HG03439 (cell line): ENCODE results near the gene FN1.
A peak's percentile ranks its signal among the peaks of the same experiment; 100 is the strongest.

Source experiments
- ATAC-seq: cut with Tn5 transposase; IDR thresholded peaks from one replicate; pipeline ENCODE4 v1.9.1; 2021; ENCODE audit warnings: mild to moderate bottlenecking, moderate library complexity; ENCODE audit not compliant: unreplicated experiment

FN1 gene

GRCh38 chr2:215442401-215442787, 6.5 kb upstream of the FN1 start:
- no peak for ATAC-seq

DNA sequence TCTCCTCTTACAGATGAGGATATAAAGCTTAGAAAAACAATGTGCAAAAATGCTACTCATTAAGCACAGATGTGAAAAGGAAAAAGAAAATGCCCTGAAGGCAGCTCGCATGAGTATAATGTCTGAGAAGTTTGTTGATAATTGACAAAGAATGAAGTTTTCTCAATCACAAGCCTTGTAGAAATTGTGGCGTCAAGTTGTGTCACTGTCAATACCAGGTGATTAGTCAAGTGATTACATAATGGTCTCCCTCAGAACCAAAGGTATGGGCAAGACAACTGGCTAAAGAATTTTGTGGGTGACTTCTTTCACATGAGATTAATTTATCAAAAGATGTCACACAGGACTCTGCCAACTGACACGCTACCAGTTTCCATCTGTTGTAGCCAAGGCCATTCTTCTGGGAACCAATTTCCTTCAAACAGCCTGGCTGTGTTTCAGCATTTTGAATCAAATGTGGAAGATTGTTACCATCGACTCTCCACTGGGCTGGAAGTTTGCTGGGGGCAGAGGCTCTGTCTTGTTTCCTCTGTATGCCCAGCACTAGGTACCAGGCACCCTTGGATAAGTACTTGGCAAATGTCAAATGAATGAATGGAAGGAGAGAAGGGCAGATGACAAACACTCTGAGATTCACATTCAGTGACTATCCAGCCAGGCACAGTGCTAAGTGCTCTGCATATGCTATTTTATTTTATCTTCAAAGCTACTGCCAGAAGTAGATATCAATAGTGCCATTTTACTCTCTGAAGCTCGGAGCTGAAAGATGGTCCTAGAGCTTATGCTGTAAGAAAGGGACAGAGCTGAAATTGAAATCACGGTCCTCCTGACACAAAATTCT, 5.9 kb upstream of the FN1 start:
- no peak for ATAC-seq

GRCh38 chr2:215439980-215440512, 4.2 kb upstream of the FN1 start:
- ATAC-seq, result no peak

DNA sequence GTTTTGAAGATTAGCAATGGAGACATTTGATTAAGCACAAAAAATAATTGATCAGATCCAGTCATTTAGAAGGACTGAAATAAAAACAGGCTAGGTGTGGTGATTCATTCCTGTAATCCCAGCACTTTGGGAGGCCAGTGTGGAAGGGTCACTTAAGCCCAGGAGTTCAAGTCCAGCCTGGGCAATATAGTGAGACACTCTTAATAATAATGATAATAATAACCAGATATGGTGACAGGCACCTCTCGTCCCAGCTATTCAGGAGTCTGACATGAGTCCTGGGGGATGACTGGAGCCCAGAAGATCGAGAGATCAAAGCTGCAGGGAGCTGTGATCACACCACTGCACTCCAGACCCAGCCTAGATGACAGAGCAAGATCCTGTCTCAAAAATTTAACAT, 3.5 kb upstream of the FN1 start:
- ATAC-seq, result no peak

- no peak for ATAC-seq
Observed at GRCh38 chr2:215437614-215438013, 1.7 kb upstream of the FN1 start.

DNA sequence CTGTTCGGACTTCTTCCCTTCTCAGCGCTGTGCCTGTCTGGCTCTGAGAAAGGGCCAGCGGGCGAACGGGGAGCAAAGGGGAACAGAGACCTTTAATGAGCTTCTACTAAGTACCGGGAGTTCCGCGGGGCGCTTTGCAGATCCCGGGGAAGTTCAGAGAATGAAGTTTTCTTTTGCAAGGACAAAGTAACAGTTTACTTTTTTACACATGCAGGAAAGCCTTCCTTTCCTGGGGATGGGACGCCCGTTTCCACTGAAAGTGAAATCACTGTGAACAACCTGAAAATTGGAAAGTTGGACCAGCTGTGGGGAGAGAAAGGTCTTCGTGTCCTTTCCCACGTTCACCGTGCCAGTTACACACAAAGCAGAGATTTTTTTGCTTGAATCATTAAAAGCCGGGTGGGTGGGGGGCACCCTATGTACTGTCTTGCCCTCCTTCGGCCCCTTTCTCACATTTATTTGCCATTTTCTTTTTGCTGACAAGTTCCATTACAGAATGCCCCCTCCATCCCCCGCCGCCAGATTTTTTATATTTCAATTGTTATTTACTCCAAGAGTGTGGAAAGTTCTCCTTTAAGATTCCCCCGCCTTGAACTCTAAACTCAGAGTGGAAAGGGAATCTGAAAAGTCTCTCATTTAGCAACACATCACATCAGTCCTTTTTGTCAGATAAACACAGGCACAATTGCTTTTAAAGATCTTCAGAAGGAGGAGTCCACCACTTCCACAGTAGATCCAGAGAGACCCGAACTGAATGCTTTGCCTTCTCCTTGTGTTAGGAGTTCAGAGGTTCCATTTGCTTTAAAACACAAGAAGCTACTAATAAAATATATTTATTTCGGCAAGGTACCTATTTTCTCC, 1.1 kb upstream of the FN1 start:
- ATAC-seq, result peak; percentile 20

GRCh38 chr2:215435280-215435869, 493 bp downstream of the FN1 start:
- ATAC-seq, result no peak

DNA sequence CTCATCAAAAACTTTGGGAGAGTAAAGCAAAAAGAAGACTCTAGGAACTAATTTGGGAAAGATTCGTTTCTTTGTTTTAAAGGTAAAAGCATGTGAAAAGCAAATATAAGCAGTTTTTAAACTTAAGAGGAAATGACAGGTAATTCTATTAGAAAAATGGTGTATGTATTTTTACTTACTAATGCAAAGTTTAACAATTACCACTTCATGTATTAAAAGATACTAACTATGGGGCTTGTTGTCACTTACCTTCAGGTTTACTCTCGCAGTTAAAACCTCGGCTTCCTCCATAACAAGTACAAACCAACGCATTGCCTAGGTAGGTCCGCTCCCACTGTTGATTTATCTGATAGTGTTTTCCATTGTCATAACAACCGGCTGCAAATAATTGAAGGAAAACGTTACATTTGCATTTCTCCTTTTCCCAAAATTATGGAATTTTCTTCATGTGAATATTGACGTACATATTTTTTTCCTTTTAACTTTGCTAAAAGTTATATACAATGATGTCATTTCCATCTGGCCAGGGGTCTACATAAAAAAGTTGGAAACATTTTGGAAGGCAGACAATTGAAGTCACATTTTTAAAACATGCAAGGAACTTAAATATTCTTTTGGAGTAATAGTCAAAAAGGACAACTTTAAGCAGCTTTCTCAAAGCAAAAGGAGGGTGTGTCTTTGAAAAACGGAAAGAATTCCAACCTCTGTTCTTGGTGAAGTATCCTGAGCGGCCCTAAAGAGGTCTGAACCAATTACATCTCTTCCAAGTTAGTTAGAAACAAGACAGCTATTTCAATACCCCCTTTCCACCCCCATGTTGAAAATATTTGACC, 1.2 kb downstream of the FN1 start:
- ATAC-seq, result no peak

- ATAC-seq, result no peak
Observed at GRCh38 chr2:215432759-215433594, 2.9 kb downstream of the FN1 start.

DNA sequence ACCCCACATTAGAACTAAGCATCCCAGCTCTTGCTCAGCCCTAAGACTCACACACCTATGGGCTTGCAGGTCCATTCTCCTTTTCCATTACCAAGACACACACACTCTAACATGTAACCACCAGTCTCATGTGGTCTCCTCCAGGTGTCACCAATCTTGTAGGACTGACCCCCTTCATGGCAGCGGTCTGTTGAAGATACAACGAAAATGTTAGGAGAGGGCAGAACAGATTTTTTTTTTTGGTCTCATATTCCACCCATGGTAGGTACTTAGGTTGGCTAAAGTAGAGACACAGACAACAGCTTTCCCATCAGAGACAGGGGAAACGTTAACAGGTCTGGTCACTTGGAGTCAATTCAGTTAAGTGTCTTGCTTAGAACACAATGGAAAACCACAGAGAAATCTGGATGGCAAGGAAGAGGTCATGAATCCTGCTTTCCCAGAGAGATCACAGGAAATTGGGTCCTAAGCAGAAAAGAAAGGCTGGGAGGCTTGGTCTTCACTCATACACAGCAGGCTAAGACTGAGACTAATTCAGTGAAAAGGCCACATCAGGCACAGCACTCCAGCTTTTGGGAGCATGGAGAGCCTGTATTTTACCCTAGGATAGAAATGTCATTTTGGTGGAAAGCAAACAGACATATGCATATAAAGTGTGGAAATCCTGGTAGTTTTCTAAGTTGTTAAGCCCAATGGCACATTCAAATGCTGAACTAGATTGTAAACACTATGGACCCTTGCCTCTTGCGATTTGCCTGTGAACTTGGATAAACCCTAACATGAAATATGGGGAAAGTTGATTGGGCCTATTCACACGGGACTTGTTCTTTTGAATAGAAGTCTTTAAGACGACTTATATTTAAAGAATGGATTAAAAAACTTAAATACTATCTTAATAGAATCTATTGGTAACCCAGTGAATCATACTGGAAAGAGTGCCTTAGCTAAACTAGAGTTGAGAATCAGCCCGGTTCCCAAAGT, 3.8 kb downstream of the FN1 start:
- no peak for ATAC-seq

- no peak for ATAC-seq
Observed at GRCh38 chr2:215431290-215431689, 4.6 kb downstream of the FN1 start.

GRCh38 chr2:215430528-215431187, 5.2 kb downstream of the FN1 start:
- no peak for ATAC-seq

GRCh38 chr2:215429424-215429823, 6.4 kb downstream of the FN1 start:
- ATAC-seq, result no peak

DNA sequence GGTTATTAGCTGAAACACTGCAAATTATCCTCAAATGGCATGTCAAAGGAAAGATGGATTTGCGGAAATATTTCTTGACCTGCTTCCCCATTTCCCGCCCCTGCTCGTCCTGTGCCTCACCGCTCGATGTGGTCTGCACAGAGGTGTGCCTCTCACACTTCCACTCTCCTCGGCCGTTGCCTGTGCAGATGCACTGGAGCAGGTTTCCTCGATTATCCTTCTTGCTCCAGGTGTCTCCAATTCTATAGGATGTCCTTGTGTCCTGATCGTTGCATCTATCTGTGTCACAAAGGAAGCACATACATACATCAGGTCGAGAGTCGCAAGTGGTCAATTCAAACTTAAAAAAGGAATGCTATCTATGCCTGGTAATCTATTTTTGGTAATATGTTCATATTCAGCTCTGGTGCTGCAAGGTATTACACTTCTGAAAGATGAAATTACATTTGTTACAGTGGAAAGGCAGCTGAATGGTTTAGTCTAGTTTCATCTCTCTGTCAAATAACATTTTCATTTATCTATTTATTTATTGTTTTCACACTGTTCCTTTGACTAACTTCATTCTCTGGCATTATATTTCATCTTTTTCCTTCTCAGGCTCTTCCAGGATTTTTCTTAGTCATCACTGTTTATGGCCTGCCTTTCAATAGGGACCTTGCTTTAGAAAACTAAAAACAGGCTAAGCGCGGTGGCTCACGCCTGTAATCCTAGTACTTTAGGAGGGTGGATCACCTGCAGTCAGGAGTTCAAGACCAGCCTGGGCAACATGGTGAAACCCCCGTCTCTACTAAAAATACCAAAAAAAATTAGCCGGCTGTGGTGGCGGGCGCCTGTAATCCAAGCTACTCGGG, 7.6 kb downstream of the FN1 start:
- no peak for ATAC-seq

DNA sequence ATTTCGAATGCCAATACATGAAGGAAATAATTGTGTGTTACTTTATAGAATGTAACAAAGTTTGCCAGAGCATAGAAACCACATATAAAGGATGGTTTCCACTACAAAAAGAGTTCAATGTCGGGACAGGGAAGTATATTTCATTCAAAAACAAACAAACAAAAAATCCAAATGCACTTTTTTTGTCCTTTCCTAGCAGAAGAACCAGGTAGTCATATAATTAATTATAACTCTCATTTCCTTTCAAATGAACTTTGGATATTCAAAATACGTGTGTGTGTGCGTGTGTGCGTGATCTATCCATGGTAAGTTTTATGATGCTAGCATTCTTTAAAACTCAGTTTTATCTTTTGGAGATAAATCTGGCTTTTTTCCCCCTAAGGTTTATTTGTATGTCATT, 8.3 kb downstream of the FN1 start:
- no peak for ATAC-seq

DNA sequence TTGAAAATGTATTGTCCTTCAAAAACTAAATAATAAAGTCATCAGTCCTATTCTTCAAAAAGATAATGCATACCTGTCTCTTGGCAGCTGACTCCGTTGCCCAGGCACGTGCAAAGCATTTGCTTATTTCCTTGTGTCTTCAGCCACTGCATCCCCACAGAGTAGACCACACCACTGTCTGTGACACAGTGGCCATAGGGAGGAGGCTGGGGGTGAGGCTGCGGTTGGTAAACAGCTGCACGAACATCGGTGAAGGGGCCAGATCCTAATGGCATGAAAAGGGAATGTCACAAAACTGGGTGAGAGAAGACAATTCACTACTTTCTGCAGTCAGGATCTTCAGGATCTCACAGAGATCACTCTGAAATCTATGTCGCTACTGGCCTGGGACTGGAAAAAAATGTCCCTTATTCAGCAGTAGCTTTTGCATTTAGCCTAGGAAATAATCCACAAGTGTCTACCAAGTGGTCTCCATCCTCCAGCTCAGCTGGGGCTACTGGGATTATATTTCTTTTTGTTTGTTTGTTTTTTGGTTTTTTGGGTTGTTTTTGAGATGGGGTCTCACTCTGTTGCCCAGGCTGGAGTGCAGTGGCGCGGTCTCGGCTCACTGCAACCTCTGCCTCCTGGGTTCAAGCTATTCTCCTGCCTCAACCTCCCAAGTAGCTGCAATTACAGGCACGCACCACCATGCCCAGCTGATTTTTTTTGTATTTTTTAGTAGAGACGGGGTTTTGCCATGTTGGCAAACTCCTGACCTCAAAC, 10.7 kb downstream of the FN1 start:
- no peak for ATAC-seq
